ENCODE results near the gene CAMK2N1.

Gene CAMK2N1

DNA sequence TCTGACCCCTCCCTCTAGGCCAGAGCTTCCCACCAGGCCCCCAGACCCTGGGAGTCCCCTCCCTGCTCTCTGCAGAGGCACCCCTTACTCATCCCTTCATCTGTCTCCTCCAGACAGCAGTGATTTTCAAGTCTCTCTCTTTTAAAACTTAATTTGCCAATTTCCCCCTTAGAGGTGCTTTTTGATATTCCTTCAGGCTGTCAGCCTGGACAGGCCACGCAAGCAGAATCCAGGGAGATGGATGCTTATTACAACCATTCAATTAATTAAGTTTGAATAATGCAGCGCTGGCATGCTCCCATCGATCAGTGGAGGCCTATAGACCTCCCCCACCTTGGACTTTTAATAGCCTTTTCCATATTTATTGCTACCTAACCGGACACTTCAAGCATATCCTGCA, 6.2 kb downstream of the CAMK2N1 start:
- H3K4me3 ChIP-seq (ENCODE audit: low read depth, low read length), result no peak overlapping the region

DNA sequence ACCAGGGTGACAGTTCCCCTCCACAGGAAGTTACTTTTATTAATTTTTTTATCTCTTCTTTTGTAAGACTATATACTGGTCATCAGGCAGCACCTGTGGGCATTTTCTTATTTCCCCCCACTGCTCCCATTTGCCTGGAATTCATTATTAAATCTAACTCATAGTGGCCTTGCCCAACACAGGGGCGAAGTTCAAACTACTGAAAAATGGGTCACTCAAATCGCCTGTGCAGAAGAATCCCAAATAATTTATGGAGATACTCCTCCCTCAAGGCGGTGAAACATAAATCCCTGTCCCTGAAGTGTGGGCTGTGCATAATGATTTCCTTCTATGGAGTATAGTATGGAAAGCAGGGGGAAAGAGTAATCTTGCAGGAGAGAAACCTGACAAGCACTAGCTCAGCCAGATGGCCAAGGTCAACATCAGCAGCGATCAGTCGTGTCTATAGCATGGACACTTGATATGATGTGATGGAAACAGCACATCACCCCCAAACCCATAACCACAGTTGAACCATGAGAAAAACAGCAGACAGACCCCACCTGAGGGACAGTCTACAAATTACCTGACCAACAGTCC, 7.9 kb downstream of the CAMK2N1 start:
- no peak overlapping the region for H3K4me3 ChIP-seq (ENCODE audit: low read depth, low read length)

DNA sequence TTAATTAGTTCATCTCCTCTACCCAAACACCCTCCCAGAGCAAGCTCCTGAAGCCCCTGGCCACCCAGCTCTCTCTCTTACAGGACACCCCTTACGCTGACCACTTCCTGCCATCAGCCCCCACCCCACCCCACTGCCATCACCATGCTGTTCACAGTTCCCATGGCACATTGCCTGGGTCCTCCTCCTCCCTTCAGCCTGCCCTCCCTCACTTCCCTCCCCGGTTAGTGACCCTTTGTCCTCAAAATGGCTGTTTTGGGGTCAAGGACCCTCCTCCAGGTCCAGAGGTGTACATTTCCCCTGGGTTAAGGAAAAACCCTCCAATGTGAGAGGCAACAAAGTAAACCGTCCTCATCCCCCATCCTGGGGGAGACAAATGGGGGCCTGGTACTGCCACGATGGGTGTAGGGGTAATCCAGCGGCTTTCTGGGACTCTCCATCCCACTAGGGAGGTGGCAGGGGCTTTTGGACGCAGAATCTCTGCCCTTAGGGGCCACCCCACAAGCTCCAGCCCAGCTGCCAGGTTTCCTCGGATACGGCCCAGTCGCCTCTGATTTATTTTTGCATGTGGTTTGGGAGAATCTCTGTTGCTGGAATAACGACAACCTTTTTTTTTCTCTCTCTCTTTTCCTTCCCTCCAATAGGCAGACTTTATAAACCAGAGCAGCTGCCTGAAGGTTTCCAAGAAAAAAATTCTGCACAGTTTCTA, 8.5 kb downstream of the CAMK2N1 start:
- no peak overlapping the region for H3K4me3 ChIP-seq (ENCODE audit: low read depth, low read length)

DNA sequence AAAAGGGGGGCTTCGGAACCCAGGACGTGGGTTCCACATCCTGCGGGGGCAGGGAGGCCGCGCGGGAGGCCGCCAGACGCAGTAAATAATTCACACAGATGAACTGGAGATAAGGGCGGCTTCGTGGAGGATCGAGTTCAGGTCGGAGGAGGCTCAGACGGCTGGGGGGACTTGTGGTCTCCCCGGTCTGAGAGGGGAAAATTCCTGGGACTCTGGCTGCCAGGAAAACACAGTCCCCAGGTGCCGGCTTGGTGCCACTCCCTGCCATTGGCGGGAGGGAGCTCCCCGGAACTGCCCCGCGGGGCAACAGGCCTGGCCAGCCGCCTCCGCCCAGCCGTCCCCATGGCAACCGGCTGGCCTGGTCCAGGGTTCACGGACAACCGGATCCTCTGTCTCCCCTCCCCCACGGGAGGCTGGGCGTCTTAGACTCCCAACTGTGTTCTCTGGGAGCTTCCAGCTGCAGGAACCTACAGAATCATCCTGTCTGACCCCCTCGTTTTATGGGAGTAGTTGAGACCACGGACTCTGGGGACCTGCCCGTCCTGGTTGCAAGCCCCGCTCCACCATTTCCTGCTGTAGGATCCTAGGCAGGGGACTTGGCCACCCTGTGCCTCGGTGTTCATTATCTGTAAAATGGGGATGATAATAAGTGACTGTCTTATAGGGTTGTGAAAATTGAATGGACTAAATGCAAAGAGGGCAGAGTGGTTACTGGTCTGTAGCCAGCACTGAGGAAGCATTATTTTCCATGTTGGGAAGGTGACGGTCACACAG, 9.6 kb downstream of the CAMK2N1 start:
- H3K4me3 ChIP-seq (ENCODE audit: low read depth, low read length), result no peak overlapping the region

DNA sequence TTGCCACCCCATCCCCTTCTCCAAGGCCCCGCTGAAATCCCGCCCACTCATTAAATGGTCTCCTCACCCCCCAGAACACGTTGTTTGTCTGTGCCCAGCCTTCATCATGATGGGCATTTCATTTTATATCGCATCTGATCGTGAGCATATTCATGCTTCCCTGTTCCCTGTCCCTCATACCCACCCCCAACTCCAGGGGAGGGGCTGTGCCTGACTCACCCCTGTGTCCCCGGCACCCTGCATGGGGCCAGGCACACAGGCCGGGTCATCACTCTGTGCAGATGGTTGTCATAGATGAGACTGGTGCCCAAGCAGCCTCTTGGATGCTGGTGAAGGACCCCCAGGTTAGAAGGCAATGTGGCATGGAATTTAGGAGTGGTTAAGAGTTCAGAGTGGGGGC, 11.0 kb downstream of the CAMK2N1 start:
- no peak overlapping the region for H3K4me3 ChIP-seq (ENCODE audit: low read depth, low read length)

DNA sequence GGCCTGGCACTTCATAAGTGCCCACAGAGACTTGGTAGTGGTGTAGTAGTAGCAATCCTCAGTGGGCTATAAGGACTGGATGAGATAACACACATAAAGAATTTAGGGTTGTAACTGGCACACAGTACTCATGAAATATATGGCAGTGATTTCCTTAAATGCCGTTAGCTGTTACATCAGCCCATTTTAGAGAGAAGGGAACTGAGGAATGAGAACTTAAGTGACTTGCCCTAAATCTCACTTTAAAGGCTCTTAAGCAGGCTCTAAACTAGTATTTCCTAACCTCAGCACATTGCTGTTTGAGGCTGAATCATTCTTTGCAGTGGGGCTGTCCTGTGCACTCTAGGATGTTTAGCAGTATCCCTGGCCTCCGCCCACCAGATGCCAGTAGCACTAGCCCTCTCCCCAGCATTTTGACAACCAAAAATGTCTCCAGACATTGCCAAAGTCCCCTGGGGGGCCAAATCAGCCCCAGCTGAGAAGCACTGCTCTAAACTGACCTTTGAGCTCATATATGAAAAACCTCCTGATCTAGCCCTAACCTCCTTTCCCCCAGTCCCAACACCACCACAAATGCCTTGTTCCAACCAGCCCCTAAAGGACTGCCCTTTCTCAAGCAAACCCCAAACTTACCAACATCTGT, 11.6 kb downstream of the CAMK2N1 start:
- no peak overlapping the region for H3K4me3 ChIP-seq (ENCODE audit: low read depth, low read length)

DNA sequence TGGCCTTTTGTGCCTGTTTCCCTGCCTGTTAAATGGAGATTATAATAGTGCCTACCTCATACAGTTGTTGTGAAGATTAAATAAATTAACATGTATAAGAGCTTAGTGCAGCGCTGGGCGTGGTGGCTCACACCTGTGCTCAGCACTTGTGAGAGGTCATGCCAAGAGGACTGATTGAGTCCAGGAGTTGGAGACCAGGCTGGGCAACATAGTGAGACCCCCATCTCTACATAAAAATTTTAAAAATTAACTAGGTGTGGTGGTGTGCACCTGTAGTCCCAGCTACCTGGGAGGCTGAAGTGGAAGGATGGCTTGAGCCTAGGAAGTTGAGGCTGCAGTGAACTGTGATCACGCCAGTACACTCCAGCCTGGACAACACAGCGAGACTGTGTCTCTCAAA, 12.1 kb downstream of the CAMK2N1 start:
- no peak overlapping the region for H3K4me3 ChIP-seq (ENCODE audit: low read depth, low read length)

DNA sequence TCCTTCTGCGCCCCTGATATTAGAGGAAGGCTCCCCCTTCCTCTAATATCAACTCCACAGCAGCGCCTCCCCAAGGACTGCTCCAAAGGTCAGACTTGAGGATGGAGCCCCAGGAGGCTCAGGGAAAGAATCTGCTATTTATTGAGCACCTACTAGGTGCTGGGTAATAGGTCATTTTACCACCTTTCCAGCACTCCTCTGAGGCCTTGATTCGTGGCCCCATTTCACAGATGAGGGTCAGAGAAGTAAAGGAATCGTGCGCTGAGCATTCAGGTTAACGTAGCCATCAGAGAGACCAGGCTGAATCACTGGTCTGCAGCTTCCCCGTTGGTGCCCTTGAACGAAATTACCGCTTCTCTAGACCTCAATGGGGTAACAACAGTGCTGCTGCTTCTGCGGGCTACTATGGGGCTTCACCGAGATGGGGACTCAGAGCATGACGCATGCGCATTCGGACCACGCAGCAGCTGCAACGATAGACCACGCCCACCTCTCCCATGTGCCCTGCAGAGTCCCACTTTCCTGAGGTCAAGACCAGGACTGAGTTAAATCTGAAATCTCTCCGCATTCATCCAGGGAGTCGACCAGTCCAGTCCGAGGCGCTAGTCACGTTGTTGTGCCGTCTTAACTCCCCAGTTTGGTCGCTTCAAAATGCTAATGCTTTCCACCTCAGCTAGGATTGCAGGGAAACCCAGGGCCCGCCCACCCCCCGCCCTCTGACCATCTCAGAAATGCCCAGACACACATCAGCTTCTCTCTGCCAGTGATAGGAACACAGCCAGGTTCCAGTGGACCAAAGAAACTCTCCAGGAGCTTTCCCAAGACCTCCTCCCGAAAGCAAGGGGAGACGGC, 12.9 kb downstream of the CAMK2N1 start:
- no peak overlapping the region for H3K4me3 ChIP-seq (ENCODE audit: low read depth, low read length)

DNA sequence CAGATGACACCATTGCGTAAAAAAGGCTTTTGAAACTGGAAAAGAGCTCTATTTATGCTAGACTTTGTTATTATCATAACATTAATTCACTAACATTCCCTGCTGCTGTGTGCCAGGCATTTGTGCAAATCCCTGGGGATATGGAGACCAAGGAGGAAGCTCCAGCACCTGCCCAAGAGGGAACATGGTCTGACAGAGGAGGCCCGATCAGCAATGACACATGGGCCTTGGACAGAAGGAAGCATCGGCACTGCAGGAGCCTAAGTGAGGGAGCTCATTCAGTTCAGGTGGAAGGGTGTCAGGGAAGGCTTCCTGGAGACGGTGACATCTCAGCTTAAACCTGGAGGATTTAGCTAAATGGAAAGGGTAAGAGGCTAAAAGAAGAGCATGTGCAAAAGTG, 13.9 kb downstream of the CAMK2N1 start:
- no peak overlapping the region for H3K4me3 ChIP-seq (ENCODE audit: low read depth, low read length)

DNA sequence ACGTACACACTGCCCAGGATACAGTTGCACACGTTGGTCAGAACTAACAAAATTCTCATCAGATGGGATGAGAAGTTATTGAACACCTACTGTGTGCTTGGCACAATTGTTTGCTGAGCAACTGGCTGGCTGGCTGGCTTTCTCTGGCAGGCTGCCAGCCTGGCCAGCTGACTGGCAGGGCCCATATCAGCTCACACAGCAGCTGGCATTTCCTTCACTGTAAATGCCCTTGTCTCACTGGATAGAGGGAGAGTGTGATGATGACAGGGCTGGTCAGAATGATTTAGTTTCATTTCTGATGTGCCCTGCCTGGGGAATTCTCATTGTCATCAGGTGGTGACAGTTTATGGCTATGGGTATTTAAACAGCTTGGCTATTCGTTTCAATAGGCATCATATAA, 15.8 kb downstream of the CAMK2N1 start:
- no peak overlapping the region for H3K4me3 ChIP-seq (ENCODE audit: low read depth, low read length)

DNA sequence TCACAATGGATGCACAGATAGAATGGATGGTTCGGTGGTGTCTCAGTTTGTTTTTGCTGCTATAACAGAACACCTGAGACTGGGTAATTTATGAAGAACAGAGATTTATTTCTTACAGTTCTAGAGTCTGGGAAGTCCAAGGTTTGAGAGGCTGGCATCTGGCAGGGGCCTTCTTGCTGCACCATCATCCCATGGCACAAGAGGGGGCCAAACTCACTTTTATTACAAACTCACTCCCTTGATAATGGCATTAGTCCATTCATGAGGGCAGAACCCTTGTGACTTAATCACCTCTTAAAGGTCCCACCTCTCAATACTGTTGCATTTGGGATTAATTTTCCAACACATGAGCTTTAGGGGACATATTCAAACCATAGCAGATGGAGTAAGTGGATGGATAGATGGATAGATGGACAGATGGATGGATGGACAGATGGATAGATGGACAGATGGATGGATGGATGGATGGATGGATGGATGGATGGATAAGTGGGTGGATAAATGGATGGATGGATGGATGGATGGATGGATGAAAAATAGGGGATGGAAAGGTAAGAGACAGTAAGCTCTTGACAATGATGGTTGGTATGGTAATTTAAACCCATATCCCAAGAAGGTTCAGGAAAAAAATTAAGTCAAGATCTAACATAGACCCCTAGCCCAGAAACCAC, 16.5 kb downstream of the CAMK2N1 start:
- no peak overlapping the region for H3K4me3 ChIP-seq (ENCODE audit: low read depth, low read length)

DNA sequence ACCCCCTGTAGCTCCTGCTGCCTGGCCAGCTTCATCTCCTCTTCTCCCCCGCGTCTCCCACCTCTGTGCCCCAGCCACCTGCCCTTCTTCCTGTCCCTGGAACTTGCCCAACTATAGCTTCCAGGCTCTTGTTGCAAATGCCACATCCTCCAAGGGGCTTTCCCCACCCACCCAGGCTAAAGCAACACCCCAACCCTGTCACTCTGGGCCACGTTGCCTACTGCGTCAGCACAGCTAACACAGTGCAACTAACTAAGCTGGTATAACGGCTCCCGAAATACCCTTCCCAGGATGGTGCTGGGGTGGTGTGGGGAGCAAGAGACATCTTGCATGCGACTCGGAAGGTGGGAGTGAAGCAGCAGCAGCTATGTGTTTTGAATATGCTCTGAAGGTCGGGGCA, 19.7 kb downstream of the CAMK2N1 start:
- H3K4me3 ChIP-seq (ENCODE audit: low read depth, low read length), result no peak overlapping the region

DNA sequence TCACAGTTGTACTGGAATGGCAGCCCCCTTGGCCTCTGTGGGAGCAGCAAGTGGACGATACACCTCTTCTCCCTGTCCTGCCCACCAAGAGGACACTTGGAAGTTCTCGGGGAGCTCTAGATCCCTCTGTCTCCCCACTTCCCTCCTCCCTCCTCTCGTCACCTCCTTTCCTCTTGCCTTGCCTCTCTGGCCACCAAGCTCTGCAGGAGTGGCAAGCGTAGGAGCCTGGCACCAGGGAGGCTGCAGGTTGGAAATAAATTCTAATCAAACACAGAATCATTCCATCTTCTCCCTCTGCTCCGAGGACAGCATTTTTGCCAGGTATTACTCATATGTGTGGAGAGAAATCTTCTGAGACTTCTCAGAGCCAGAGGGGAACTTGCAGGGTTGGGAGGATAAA, 20.8 kb downstream of the CAMK2N1 start:
- H3K4me3 ChIP-seq (ENCODE audit: low read depth, low read length), result no peak overlapping the region

DNA sequence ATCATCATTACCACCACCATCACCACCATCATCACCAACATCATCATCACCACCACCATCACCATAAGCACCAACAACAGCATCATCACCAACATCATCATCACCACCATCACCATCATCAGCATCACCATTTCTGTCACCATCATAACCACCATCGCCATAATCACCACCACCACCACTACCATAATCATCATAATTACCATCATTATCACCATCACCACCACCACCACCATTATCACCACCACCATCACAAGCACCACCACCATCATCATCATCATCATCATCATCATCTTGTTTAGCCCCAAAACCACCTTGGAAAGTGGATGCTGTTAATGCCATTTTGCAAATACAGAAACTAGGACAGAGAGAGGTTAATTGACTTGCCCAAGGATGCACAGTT, 22.5 kb downstream of the CAMK2N1 start:
- H3K4me3 ChIP-seq (ENCODE audit: low read depth, low read length), result no peak overlapping the region

DNA sequence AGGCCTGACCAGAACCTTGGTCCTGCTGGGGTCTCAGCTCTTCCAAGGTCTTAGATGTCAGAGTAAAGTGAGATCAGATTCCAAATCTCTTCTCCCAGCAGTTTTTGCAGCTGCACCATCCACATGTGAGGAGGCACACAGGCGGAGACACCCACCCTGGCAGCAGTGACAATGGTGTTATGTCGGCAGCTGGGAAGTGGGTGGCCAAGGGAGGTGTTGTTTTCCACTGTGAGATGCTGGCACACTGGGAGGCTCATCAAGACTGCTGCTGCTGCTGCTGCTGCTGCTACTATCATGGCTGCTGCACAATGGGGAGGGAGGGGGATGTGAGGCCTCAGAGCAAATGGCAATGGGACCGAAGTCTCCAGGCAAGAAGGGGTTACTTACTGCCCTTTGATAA, 23.6 kb downstream of the CAMK2N1 start:
- no peak overlapping the region for H3K4me3 ChIP-seq (ENCODE audit: low read depth, low read length)

DNA sequence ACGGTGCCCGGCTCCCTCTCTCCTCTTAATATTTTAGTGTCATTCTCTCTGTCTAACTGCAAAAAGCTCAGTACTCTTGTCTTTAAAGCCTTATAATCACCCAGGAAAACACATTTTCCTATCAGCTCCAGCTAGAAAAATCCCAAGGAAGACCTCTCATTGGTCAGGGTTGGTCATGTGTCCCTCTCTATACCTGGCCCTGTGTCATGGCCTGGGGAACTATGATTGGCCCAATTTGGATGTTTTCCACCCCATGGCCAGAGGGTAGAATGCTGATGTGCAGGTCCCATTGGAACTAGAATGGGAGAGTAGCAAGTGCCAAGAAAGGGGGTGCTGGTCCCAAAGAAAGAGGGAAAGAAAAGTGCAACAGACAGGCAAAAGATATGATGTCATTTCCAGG, 27.3 kb downstream of the CAMK2N1 start:
- H3K4me3 ChIP-seq (ENCODE audit: low read depth, low read length), result no peak overlapping the region

DNA sequence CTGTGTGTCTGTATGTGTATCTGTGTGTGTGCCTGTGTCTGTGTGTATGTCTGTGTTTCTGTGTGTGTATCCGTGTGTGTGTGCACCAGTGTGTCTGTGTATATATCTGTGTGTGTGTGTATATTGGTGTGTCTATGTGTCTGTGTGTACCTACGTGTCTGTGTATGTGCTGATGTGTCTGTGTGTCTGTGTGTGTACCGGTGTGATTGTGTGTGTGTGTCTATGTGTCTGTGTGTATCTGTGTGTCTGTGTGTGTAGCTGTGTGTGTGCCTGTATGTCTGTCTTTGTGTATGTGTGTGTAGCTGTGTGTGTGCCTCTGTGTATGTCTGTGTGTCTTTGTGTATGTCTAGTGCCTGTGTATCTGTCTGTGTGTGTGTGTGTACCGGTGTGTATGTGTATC, 32.0 kb downstream of the CAMK2N1 start:
- H3K4me3 ChIP-seq (ENCODE audit: low read depth, low read length), result no peak overlapping the region

DNA sequence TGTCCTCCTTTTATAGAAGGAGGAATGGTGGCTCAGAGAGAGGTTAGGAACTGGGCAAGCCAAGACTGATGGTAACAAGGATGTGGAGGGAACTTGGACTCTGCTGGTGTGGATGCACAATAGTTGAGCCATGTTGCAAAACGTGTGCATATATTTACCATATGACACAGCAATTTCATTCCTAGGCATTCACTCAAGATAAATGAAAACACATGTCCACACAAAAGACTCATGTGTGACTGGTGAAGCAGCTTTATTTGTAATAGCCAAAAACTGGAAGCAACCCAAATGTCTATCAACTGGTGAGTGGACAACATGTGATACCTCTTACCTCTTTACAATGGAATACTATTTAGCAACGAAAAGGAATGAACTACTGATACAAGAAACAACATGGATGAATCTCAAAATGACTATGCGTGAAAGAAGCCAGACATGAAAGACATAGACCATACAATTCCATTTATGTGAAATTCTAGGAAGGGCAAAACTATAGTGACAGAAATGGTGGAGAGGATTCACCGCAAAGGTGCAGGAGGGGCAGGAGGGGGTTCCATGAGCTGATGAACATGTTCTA, 36.2 kb downstream of the CAMK2N1 start:
- H3K4me3 ChIP-seq (ENCODE audit: low read depth, low read length), result no peak overlapping the region

DNA sequence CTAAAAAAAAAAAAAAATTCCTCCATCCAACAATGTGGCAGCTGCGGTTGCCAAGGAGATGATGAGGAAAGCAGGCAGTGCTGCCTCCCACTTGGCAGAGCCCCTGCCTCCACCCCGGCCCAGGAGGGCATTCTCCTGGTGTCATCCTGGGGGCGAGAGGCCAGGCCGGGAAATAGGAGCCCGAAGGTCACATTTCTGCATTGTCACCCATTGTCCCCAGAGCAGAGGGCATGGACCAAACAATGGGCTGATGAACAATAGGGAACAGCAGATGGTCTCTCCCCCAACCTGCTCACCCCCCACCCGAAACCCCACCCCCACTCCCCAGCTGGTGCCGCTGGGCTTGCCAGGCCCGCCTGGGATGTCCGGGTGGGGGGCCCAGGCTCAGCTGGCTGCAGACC, 37.3 kb downstream of the CAMK2N1 start:
- H3K4me3 ChIP-seq (ENCODE audit: low read depth, low read length), result no peak overlapping the region

DNA sequence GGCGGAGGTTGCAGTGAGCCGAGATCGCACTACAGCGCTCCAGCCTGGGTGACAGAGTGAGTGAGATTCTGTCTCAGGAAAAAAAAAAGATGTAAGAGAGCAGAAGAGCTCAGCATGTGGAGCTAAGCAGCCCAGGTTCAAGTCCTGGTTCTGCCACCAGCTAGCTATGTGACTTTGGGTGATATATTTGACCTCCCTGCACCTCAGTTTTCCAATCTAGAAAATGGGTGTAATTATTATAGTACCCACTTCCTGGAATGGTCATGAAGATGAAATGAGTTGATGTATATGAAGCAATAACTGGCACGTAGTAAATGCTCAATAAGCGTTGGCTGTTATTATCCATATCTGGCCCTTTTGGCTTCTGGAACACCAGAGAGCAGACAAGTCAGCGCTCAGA, 38.2 kb downstream of the CAMK2N1 start:
- no peak overlapping the region for H3K4me3 ChIP-seq (ENCODE audit: low read depth, low read length)

Data from iPS-11a (cell line).